Esophagus muscularis mucosa (tissue), 4 donors: ENCODE data around the gene CORIN. TPM values are rescaled to one million over a fixed set of nuclear protein-coding genes. Genes with fewer than 3 reads are reported as not detected.

Source experiments
- DNase-seq: peaks from one replicate; pipeline ENCODE4 v3.0.0-alpha.2; 2017; ENCODE audit errors: extremely low spot score
- H3K27ac ChIP-seq, 4 donors: fragments of 200-600 bp; sonication (generic); replicated peaks in 1 of 4; 1 replicate in 3 of 4; 2 replicates in 1 of 4; pipeline ENCODE4 v1.5.1; 2016 to 2019; ENCODE audit warnings: mild to moderate bottlenecking in 1 of 4
- H3K27me3 ChIP-seq, 4 donors: fragments of 200-600 bp; sonication (generic); one replicate each; pipeline versions ENCODE4 v1.5.1 to v1.6.0; 2016 to 2019
- H3K36me3 ChIP-seq, 4 donors: fragments of 200-600 bp; sonication (generic); one replicate each; pipeline ENCODE4 v1.5.1; 2016 to 2019
- H3K4me1 ChIP-seq, 4 donors: fragments of 200-600 bp; sonication (generic); one replicate each; pipeline ENCODE4 v1.5.1; 2016 to 2019
- H3K4me3 ChIP-seq, 4 donors: fragments of 200-600 bp; sonication (generic); 1 replicate in 2 of 4; 2 replicates in 2 of 4; pipeline ENCODE4 v1.5.1; 2016 to 2019; ENCODE audit warnings: mild to moderate bottlenecking in 4 of 4, moderate library complexity in 1 of 4
- H3K9me3 ChIP-seq, 4 donors: fragments of 200-600 bp; sonication (generic); 1 replicate in 3 of 4; 2 replicates in 1 of 4; pipeline ENCODE4 v1.5.1; 2016 to 2019
- EP300 ChIP-seq: sonication (generic); formaldehyde crosslinking; IDR thresholded peaks from one replicate; pipeline ENCODE4 v1.6.1; 2017; ENCODE audit warnings: antibody characterized with exemption
- POLR2A ChIP-seq: fragments of 450-650 bp; IDR thresholded peaks from one replicate; pipeline ENCODE4 v1.6.1; 2017; ENCODE audit warnings: antibody characterized with exemption, moderate library complexity, mild to moderate bottlenecking, low read depth
- POLR2AphosphoS5 ChIP-seq, 2 donors: sonication (generic); formaldehyde crosslinking; IDR thresholded peaks; one replicate each; pipeline ENCODE4 v1.6.1; 2017; ENCODE audit warnings: antibody characterized with exemption in 2 of 2
- WGBS: methylation state at CpG from one replicate; pipeline ENCODE4 v1.1.5; 2018; 5-methylcytosine and 5-hydroxymethylcytosine counted together
- intact Hi-C: fragments of 100-400 bp; cut with DNase I; formaldehyde crosslinking; loops from one replicate; pipeline ENCODE4 v1.15.1; 2023
- total RNA-seq, 4 donors: library from RNA; depleted of rRNA; stranded (reverse); fragments of >200 nt; gene quantifications; one replicate each; pipeline versions ENCODE4 v1.1.0 to v1.2.1, GENCODE V29; 2016
- TF ChIP-seq, protein P1 (sequence below), 3 experiments: fragments of 200-600 bp in 2 of 3; fragments of 450-650 bp in 1 of 3; sonication (generic) in 2 of 3; IDR thresholded peaks; one replicate each; pipeline ENCODE4 v1.5.1; 2017 to 2019; ENCODE audit warnings: antibody characterized with exemption in 3 of 3, mild to moderate bottlenecking in 2 of 3, moderate library complexity in 1 of 3

CORIN gene
- total RNA-seq, 4 donors from 2014 or later, result 1.2 to 4.8 (median 2.8) TPM

DNA sequence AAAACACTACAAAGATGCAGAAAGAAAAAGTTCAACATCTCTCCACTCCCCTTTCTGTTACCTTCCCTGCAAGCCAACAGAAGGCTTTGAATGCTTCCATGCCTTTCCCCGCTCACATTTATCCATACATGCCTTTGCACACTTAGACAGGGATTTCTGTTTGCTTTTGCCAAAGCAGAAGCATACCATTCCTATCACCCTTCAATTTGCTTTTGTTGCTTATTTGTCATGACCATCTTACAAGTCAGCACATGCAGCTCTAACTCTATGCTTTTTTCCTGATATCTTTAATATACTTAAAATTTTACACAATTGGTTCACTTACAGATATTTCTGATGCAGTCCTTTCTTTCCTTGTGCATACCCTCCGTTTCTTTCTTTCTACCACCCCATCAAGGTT, 169.6 kb downstream of the CORIN start:
- 85% methylated on average over 2 of the region's 2 CpGs for WGBS
- Histone ChIP-seq H3K4me3 (no peak overlapping the region), H3K27me3 (no peaks in the 10 kb centered on the region), H3K9me3 (no peaks in the 10 kb centered on the region), H3K27ac (no peak overlapping the region), H3K4me1 (no peaks in the 10 kb centered on the region), H3K36me3 (no peaks in the 10 kb centered on the region)
- DNase-seq, result no peak
- no peak for TF ChIP-seq POLR2A
- TF ChIP-seq, protein P1, sequence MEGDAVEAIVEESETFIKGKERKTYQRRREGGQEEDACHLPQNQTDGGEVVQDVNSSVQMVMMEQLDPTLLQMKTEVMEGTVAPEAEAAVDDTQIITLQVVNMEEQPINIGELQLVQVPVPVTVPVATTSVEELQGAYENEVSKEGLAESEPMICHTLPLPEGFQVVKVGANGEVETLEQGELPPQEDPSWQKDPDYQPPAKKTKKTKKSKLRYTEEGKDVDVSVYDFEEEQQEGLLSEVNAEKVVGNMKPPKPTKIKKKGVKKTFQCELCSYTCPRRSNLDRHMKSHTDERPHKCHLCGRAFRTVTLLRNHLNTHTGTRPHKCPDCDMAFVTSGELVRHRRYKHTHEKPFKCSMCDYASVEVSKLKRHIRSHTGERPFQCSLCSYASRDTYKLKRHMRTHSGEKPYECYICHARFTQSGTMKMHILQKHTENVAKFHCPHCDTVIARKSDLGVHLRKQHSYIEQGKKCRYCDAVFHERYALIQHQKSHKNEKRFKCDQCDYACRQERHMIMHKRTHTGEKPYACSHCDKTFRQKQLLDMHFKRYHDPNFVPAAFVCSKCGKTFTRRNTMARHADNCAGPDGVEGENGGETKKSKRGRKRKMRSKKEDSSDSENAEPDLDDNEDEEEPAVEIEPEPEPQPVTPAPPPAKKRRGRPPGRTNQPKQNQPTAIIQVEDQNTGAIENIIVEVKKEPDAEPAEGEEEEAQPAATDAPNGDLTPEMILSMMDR (IDR thresholded peaks at IDR 0.05), result no peak
- no peak for TF ChIP-seq EP300
- TF ChIP-seq POLR2AphosphoS5 (IDR thresholded peaks at IDR 0.05), result no peak
- intact Hi-C loops, result loop anchor here (2.0 to 10.0 kb wide), 2 partner anchors 267 to 417 kb away; no protein-coding TSS in a partner anchor

- Histone ChIP-seq H3K36me3 (no peaks in the 10 kb centered on the region), H3K9me3 (no peaks in the 10 kb centered on the region), H3K4me1 (no peaks in the 10 kb centered on the region), H3K27ac (no peak overlapping the region), H3K4me3 (no peak overlapping the region), H3K27me3 (no peaks in the 10 kb centered on the region)
- 86% methylated on average over 3 of the region's 3 CpGs for WGBS
- intact Hi-C loops, result loop anchor here (10.0 kb wide), 1 partner anchor 417 kb away; no protein-coding TSS in a partner anchor
- TF ChIP-seq POLR2A (no peak), POLR2AphosphoS5 (IDR thresholded peaks at IDR 0.05) (no peak)
- no peak for DNase-seq
These were observed 170.3 kb downstream of the CORIN start for GRCh38 chr4:47667552-47667951.

- no peaks in the 10 kb centered on the region for H3K4me1 ChIP-seq
- H3K4me3 ChIP-seq, result no peak overlapping the region
- intact Hi-C loops, result loop anchor here (10.0 kb wide), 1 partner anchor 421 kb away; no protein-coding TSS in a partner anchor
- no peaks in the 10 kb centered on the region for H3K27me3 ChIP-seq
- H3K36me3 ChIP-seq, result no peaks in the 10 kb centered on the region
- 89% methylated on average over 8 of the region's 8 CpGs for WGBS
- TF ChIP-seq POLR2A (no peak), EP300 (no peak), POLR2AphosphoS5 (IDR thresholded peaks at IDR 0.05) (no peak)
- TF ChIP-seq, protein P1 (IDR thresholded peaks at IDR 0.05), result no peak
- no peaks in the 10 kb centered on the region for H3K9me3 ChIP-seq
- H3K27ac ChIP-seq, result no peak overlapping the region
- no peak for DNase-seq
These were observed 173.6 kb downstream of the CORIN start for GRCh38 chr4:47664051-47664826.

- WGBS, result 85% methylated on average over 3 of the region's 3 CpGs
- Histone ChIP-seq H3K9me3 (no peaks in the 10 kb centered on the region), H3K36me3 (no peaks in the 10 kb centered on the region), H3K4me3 (no peak overlapping the region), H3K4me1 (no peaks in the 10 kb centered on the region), H3K27me3 (no peaks in the 10 kb centered on the region), H3K27ac (no peak overlapping the region)
- intact Hi-C loops, result loop anchor here (10.0 kb wide), 1 partner anchor 422 kb away; no protein-coding TSS in a partner anchor
- TF ChIP-seq EP300 (no peak), POLR2AphosphoS5 (IDR thresholded peaks at IDR 0.05) (no peak), POLR2A (no peak)
- TF ChIP-seq, protein P1 (IDR thresholded peaks at IDR 0.05), result peak in 1 of 3 experiments; percentile 11
- DNase-seq, result no peak
These were observed 174.9 kb downstream of the CORIN start for GRCh38 chr4:47662975-47663374.

- H3K4me1 ChIP-seq, result no peaks in the 10 kb centered on the region
- DNase-seq, result no peak
- no peak for TF ChIP-seq POLR2AphosphoS5 (IDR thresholded peaks at IDR 0.05)
- no peak for TF ChIP-seq POLR2A
- TF ChIP-seq, protein P1 (IDR thresholded peaks at IDR 0.05), result no peak
- TF ChIP-seq EP300, result no peak
- no peaks in the 10 kb centered on the region for H3K9me3 ChIP-seq
- H3K27me3 ChIP-seq, result no peaks in the 10 kb centered on the region
- no peak overlapping the region for H3K4me3 ChIP-seq
- intact Hi-C loops, result loop anchor here (10.0 kb wide), 1 partner anchor 423 kb away; no protein-coding TSS in a partner anchor
- H3K27ac ChIP-seq, result no peak overlapping the region
- no peaks in the 10 kb centered on the region for H3K36me3 ChIP-seq
- WGBS, result 80% methylated on average over 1 of the region's 1 CpG
These were observed 176.1 kb downstream of the CORIN start for GRCh38 chr4:47661741-47662140.
